MCF 10A (cell line): Measurements from ENCODE around the gene ZNF462. TPM values are rescaled to one million over a fixed set of nuclear protein-coding genes. Genes with fewer than 3 reads are reported as not detected.

Experiments used
- BruUV-seq: library from RNA; stranded (reverse); fragments of 400-500 nt; replicated peaks from 2 replicates; lab custom pipeline; 2021; lab: Mats Ljungman, UMichigan
- CTCF ChIA-PET: fragments of 300-600 bp; sonication (Branson Sonifier 250); formaldehyde crosslinking; extraction: SDS; loops from one replicate; lab custom pipeline; 2021; ENCODE audit warnings: antibody characterized with exemption, inconsistent platforms; lab: Yijun Ruan, JAX
- POLR2A ChIA-PET: fragments of 300-600, 350-650 bp; sonication (Branson Sonifier 250); formaldehyde crosslinking; extraction: SDS; loops from one replicate; lab custom pipeline; 2020; ENCODE audit warnings: antibody characterized with exemption, inconsistent platforms; lab: Yijun Ruan, JAX
- DNase-seq: peaks from one replicate; pipeline ENCODE4 v3.0.0-alpha.2; 2018; ENCODE audit not compliant: unreplicated experiment
- H3K27ac Mint-ChIP-seq: one replicate; pipeline ENCODE4 v1.8.0; 2022; ENCODE audit warnings: mild to moderate bottlenecking, low read depth, mixed read lengths; ENCODE audit not compliant: unreplicated experiment
- H3K27me3 Mint-ChIP-seq: one replicate; pipeline ENCODE4 v1.8.0; 2022; ENCODE audit warnings: mixed read lengths; ENCODE audit not compliant: insufficient read depth, unreplicated experiment
- H3K36me3 Mint-ChIP-seq: one replicate; pipeline ENCODE4 v1.8.0; 2022; ENCODE audit warnings: mild to moderate bottlenecking, moderate library complexity, mixed read lengths; ENCODE audit not compliant: insufficient read depth, unreplicated experiment
- H3K4me1 Mint-ChIP-seq: one replicate; pipeline ENCODE4 v1.8.0; 2022; ENCODE audit warnings: mixed read lengths; ENCODE audit not compliant: insufficient read depth, unreplicated experiment
- H3K4me3 Mint-ChIP-seq: one replicate; pipeline ENCODE4 v1.8.0; 2022; ENCODE audit warnings: mild to moderate bottlenecking, moderate library complexity, mixed read lengths; ENCODE audit not compliant: unreplicated experiment
- H3K9me3 Mint-ChIP-seq: one replicate; pipeline ENCODE4 v1.8.0; 2022; ENCODE audit warnings: mixed read lengths; ENCODE audit not compliant: unreplicated experiment
- CTCF ChIP-seq: fragments of 200-600 bp; IDR thresholded peaks from one replicate; pipeline ENCODE4 v1.8.0; 2022; ENCODE audit warnings: antibody characterized with exemption, mild to moderate bottlenecking; ENCODE audit not compliant: unreplicated experiment
- intact Hi-C: fragments of 100-400 bp; cut with micrococcal nuclease; formaldehyde crosslinking; loops from 2 replicates; pipeline ENCODE4 v1.14.1; 2022
- total RNA-seq: library from RNA; stranded (reverse); gene quantifications from 2 replicates; pipeline ENCODE4 v1.2.3, GENCODE V29; 2022

Gene ZNF462
- total RNA-seq, 1 experiment from 2014 or later, result 47.2 TPM

- Mint-ChIP-seq H3K27me3 (no peaks in the 10 kb centered on the region), H3K4me1 (peaks cover 6% of the 10 kb centered on the region), H3K27ac (no peak overlapping the region), H3K9me3 (peaks cover 7% of the 10 kb centered on the region), H3K36me3 (no peaks in the 10 kb centered on the region), H3K4me3 (no peak overlapping the region)
- no TSS peak for BruUV-seq
- no peak for DNase-seq
- POLR2A ChIA-PET, result no interaction called here
- intact Hi-C loops, result no loop called here
- CTCF ChIA-PET, result no interaction called here
- TF ChIP-seq CTCF, result no peak
Measured at GRCh38 chr9:106830527-106831150, 32.3 kb upstream of the ZNF462 start.

GRCh38 chr9:106834888-106835287 lies 28.1 kb upstream of the ZNF462 start:
- Mint-ChIP-seq H3K27ac (no peak overlapping the region), H3K4me1 (no peaks in the 10 kb centered on the region), H3K4me3 (no peak overlapping the region), H3K9me3 (peaks cover 7% of the 10 kb centered on the region), H3K36me3 (no peaks in the 10 kb centered on the region), H3K27me3 (no peaks in the 10 kb centered on the region)
- CTCF ChIA-PET, result interaction anchor here (0.6 kb wide), 2 partner anchors 34 to 511 kb away, joined by 3 to 5 read pairs; no protein-coding TSS in a partner anchor
- no peak for DNase-seq
- no peak for TF ChIP-seq CTCF
- POLR2A ChIA-PET, result no interaction called here
- intact Hi-C loops, result no loop called here
- no TSS peak for BruUV-seq

- no peak for TF ChIP-seq CTCF
- peaks cover 7% of the 10 kb centered on the region for H3K9me3 Mint-ChIP-seq
- intact Hi-C loops, result no loop called here
- no peaks in the 10 kb centered on the region for H3K4me1 Mint-ChIP-seq
- BruUV-seq, result no TSS peak
- H3K36me3 Mint-ChIP-seq, result no peaks in the 10 kb centered on the region
- H3K27me3 Mint-ChIP-seq, result no peaks in the 10 kb centered on the region
- H3K4me3 Mint-ChIP-seq, result no peak overlapping the region
- ChIA-PET POLR2A (no interaction called here), CTCF (no interaction called here)
- H3K27ac Mint-ChIP-seq, result no peak overlapping the region
- no peak for DNase-seq
Measured at GRCh38 chr9:106835840-106836239, 27.1 kb upstream of the ZNF462 start.

GRCh38 chr9:106843371-106843770 lies 19.6 kb upstream of the ZNF462 start:
- ChIA-PET CTCF (no interaction called here), POLR2A (no interaction called here)
- Mint-ChIP-seq H3K4me3 (no peak overlapping the region), H3K27me3 (no peaks in the 10 kb centered on the region), H3K27ac (no peak overlapping the region), H3K9me3 (no peaks in the 10 kb centered on the region), H3K36me3 (no peaks in the 10 kb centered on the region), H3K4me1 (peaks cover 6% of the 10 kb centered on the region)
- no TSS peak for BruUV-seq
- no peak for TF ChIP-seq CTCF
- no peak for DNase-seq
- intact Hi-C loops, result no loop called here
